SK-N-DZ (cell line): ENCODE measurements around the gene ATG4A.

ENCODE experiments used
- DNase-seq: peaks from one replicate; pipeline ENCODE4 v3.0.0-alpha.2; 2015; ENCODE audit warnings: low spot score

ATG4A gene

DNA sequence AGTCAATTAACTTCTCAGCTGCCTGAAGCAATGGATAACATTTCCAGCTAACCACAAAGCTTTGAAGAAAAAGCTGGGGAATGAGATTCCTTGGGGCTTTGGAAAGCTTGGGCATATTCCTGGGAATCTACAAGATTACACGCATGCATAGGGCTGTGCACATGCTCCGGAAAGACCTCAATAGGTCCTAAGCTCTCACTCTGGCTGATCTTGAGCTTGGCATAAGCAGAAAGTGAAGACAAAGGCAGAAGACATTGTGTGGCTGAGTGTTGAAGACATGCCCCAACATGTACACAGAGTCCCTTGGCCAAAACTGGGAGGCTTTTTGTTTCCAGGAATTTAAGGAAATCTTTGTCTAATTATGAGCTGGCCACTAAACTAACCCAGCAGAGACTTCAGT lies 31.2 kb downstream of the ATG4A start:
- DNase-seq = no peak

DNA sequence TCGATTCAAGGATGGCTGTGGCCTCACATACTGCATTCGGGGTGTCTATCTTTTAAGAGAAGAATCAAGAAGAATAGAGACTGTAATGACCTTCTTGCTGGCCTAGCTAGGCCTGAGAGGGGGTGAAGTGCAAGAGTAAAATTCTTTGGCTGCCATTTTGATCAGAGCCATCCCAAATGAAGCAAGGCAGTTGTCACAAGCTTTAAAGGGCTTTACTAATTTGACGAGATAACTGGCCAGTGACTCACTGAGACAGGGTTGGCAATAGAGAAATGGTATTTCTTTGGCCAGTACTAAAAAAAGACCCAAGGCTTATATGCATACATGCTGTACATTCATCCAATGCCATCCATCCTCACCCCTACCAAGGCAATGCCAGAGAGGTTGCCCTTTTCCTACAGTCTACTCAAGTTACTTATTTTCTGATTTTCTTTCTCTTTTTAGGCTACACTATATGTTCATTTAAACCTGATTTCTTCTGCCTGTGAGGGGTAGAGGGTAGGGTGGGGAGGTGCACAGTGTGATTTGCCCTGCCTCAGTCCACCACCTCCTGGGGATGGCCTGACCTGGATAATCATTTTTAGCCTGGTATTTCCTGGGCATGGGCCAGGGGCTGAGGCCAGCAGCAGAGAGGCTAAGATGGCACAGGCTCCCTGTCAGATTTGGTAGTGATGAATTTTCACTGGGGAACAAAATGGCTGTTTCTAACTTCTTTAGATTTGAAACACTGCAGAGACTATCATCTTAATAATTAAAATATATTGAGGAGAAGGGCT lies 32.2 kb downstream of the ATG4A start:
- DNase-seq = no peak

DNA sequence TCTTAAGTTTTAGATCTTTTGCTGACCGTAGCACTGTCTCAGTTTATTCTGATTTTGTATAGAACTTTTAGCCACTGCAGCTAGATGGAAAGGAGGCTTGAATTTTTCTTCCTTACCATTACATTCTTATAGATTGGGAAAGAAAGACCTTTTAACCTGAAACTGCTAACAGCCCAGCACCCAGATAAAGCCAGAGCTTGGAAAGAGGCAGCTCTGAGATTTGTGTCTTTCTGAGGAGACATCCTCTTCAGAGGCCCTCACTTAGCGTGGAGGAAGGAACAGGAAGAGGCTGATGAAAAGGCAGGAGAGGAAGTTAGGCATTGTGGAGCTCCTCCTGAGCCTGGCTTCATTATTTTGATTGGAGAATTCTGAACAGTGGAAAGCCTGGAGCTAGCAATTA lies 35.1 kb downstream of the ATG4A start:
- no peak for DNase-seq

DNA sequence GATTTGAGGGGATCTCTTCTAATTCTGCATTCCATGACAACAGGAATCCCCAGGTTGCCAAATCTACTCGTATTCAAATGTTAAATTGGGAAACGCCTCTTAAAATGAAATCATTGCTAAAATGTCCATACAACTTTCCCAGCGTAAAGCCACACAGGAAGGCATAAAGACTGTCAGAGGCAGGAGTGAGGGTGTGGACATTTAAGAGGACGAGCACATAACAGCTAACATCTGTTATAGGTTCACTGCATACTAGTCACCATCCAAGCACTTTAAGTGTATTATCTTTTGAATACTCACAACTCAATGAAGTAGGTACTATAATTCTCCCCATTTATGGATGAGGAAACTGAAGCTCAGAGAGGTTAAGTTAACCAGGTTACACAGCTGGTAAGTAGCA lies 35.6 kb downstream of the ATG4A start:
- no peak for DNase-seq

DNA sequence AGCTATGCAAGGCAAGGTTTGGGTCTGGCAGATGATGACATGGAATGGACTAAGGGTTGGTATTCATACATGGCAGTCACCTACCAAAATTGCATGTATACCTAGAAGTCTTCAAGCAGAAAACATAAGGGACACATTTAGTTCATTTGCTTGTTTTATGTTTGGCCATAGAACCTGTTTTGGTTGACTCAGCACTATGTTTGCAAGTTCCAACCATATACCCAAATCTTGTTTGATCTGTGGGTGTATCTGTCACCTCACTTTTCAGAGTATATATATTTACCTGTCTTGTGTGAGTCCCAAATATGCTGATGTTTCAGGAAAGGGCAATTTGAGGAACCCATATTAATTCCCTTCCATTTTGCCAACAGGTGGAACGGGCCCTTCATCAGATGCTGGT lies 39.3 kb downstream of the ATG4A start:
- DNase-seq = no peak

DNA sequence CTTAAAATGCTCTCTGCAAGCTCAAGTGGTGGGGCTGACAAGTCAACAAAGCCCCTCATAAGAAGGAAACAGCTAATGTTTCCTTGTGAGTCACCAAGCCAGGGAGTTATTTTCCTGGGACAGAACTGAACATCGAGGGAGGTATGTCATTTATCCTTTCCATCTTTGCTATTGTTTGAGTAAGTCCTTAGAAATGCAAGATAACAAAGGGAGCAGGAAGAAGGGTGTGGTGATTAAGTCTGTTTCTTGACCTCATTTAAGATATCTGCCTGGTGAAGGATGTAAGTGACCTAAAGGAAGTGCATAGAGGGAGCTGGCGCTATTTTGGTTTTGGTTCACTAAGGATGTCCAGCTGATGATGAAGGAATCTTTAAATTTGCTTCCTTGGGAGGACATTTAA lies 39.9 kb downstream of the ATG4A start:
- no peak for DNase-seq

DNA sequence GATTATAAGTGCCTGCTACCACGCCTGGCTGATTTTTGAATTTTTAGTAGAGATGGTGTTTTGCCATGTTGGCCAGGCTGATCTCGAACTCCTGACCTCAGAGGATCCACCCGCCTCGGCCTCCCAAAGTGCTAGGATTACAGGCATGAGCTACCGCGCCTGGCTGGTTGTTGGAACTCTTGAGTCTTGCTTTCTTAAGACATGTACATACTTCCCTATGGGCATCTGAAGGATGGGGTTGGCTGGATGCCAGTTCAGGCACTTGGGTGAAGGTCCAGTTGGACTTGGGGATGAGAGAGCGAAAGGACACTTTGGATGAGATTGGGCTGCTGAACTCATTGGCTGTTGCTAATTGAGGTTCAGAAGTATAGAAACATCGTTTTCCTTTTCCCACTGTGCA lies 40.5 kb downstream of the ATG4A start:
- DNase-seq = no peak

DNA sequence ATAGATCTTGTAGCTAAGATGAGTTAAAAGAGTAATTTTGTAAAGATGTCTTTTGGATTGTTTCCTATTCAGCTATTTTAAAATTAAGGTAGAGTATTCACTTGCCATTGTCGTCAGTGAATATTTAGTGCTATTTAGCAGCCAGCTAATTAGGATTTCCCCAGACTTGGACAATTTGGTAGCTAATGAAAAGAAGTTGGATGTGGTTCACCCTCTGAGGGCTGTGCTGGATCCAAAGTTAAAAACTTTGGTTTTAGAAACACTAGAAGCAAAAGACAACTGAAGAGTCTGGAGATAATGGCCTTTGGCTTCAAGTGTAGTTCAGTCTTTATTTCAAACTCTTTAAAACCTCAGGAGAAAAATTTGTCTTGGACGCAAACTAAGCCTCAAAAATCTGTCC lies 41.3 kb downstream of the ATG4A start:
- DNase-seq = no peak

DNA sequence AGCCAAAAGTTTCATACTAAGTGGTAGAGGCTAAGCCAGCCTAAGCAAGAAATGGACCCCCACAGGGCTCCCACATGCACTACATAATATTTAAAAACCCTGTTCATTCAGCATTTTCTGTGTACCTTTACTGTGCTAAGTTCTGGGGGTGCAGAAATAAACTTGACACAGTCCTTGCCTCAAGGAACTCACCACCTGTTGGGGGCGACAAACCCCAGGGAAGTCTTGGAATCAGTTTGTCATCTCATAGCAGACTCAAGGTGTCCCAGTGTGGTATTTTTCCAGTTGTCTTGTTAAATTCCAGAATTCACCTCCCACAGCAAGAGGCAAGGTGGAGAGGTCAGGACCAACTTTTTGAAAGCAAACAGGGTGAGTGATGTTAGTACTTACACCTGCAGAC lies 43.1 kb downstream of the ATG4A start:
- DNase-seq = no peak

DNA sequence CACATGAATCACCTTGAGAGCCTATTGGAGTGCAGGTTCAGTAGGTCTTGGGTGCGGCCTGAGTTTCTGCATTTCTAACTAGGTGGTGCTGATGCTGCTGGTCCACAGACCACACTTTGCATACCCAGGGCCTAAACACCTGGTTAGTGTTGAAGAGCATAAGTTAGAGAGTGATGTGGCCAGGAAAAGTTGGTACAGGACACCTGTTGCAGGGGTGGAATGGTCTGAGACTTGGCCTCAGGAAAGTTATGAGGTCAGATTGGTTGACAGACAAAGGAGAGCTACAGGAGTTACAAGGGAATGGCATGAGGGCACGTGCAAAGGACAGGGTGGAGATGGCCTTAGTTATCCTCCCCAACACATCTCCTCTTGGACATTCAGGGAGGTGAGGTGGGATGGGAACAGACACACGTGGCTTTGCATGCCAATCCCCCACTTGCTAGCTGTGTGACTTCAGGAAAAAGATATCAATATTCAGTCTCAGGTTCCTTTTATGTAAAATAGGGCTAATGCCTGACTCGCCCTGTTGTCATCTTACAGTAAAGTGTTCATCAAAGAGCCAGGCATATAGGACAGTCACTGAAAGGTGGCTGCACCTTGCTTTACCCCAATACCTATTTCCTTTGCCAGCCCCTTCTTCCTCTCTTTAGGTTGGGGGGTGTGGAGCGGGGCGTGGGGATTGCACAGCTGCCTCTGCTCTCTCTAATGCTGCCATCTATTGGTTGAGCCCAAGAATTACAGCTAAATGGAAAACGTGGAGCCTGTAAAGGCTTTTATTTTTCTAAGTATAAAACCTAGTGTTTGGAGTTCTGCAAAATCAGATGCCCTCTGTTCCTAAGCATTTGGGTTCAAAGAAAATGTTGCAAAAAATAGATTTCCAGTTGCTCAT lies 47.5 kb downstream of the ATG4A start:
- no peak for DNase-seq

DNA sequence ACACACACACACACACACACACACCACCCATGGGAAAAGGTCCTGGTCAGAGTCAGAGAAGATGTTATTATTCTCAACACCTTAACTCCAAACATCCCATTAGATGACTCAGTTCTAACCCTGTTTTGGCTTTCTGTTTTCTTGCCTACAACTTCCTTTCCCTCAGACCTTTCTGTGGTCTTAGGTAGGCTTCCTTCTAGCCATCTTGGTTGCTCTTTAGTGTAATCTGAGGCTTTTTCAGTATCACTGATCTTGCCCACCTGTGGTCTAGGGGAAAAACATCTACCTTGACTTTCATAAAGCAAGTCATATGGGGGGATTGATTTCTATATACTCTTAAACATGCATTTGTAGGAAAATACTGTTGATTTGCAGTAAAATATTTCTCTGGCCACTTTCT lies 56.9 kb downstream of the ATG4A start:
- DNase-seq = no peak

DNA sequence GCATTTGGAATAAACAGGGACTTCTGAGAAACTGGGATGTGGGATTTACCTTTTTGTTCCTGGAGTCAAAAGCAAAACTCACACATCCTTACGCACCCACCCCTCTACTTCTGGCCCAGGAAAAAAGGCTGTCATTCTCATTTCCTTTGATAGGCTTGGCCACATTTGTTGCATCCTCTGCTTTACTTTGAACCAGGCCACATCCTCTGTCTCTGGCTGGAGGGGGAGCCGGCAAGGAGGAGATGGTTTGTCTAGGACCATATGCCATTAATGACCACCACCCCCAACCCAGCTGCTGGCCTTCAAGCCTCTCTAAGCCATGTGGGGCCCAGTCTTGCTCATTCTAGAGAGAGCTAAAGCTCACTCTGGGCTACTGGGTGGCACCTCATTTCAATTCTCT lies 64.5 kb downstream of the ATG4A start:
- DNase-seq = no peak

DNA sequence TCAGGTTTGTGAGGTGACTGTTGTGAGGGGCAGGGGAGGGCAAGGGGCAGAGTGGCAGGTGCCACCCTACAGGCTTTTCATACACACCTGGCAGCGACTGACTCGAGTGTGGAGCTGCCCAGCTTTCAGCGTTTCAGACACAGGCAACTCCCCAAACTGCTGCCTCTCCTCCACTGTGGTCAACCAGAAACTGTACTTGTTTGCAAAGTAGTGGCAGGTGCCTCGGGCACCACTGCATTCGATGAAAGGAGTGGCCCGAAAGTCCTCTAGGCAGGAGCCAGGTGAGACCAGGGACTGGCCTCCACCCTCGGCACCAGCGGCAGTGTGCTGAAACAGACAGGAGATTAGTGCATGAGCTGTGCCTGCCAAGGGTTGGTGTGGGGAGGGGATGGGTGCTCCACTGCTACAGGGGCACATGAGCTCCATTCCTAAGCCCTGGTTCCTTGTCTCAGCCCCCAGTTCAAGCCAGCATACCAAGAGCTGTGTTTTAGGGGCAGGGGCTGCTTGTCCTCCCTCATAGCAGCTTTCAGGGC lies 65.4 kb downstream of the ATG4A start:
- DNase-seq = no peak

DNA sequence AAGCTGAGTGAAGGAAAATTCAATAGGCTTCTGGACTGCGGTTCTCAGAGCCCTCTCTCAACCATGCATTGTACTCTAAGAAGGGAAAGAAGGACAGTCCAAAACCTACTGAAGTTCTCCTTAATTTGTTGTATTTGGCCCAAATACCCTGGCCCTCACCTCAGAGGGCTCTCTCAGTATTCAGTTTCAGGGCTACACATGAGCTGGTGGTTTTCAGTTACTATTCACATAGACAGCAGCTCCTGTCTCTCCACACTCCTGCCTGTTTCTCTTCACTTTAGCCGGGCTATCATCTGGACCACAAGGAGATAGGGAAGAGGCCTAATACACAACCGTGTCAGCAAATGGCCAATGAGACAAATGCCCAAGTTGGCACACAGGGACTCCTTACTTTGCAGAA lies 66.0 kb downstream of the ATG4A start:
- no peak for DNase-seq

DNA sequence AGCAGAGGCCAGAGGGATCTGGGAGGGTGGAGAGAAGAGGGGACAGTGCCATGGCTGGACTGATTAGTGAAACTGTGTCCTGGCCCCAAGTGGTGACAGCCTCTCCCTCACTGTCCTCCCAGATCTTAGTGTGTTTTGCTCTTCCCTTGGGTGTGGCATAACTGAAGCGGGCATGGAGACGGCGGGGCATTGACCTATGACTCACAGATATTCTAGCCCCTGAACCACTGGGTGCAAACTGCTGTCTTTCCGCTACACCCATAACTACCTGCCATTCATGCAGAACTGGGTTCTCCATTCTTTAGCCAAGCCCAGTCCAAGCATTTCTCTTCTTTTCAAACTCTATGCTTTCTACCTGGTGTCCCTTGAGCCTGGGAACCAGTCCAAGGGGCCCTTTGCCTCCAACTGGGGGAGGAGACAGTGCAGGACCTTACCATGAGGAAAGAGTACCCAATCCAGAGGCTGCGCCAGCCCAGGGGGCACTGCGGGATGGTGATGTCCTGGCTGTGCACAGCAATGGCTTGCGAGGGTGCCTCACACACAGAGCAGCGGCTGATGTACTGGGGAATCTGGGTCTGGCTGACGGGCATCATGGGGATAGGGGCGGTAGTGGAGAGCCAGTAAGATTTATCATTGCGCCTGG lies 67.6 kb downstream of the ATG4A start:
- no peak for DNase-seq

DNA sequence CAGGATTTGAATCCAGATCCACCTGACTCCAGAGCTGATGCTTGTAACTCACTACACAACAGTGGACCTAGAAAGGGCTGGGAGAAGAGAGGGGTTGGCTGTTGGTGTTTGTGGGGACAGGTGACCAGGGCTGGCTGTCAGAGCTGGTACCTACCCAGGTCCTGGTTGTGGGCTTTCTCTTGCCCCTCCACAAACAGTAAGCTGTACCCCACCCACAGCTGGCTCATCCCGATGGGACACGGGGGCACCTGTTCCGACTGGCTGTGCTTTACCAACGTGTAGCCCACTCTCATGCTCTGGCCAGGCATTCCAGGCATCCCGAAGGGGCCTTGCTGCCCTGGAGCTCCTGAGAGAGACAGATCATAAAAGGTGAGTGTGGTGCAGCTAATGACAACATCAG lies 68.7 kb downstream of the ATG4A start:
- DNase-seq = no peak

DNA sequence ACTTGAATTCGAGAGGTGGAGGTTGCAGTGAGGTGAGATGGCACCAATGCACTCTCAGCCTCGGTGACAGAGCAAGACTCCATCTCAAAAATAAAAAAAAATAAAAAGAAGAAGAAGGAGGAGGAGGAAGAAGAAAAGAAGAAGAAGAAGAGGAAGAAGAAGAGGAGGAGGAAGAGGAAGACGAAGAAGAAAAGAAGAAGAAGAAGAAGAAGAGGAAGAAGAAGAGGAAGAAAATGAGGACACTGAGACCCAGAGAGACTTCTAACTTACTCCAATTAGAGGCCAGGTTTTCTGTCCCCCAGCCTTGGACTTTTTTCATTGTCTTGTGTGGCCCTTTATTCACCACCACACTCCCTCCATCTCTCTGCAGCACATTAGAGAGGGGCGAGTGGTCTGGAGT lies 70.7 kb downstream of the ATG4A start:
- DNase-seq = no peak

DNA sequence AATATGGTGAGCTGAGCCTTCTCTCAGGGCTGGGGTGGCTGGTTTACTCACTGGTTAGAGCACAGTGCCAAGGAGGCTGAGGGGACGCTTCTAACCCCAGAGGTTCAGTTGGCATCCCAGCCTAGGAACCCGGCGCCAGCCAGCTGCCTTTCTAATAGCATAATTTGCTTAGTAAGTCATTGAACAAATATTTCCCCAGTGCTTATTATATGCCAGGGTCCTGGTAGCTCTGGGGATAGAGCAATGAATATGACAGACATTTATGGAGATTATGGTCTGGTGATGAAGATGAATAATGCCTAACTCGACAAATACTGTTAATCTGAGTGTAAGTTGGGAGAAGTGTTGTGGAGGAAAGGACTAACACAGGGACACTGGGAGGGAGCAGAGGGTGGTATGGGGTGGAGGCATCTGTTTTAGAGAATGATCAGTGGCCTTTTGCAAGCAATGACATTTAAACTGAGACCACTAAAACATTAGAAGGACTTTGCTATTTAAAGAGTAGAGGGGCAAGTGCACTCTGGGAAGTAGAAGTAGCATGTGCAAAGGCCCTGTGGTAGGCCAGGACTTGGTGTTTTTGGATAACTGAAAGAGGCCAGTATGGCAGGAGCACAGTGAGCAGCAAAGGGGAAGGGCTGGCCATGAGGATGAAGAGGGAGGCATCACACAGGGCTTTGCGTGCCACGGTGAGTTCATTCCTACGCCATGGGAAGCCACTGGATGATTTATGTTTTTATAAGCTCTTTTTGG lies 71.9 kb downstream of the ATG4A start:
- DNase-seq = no peak

DNA sequence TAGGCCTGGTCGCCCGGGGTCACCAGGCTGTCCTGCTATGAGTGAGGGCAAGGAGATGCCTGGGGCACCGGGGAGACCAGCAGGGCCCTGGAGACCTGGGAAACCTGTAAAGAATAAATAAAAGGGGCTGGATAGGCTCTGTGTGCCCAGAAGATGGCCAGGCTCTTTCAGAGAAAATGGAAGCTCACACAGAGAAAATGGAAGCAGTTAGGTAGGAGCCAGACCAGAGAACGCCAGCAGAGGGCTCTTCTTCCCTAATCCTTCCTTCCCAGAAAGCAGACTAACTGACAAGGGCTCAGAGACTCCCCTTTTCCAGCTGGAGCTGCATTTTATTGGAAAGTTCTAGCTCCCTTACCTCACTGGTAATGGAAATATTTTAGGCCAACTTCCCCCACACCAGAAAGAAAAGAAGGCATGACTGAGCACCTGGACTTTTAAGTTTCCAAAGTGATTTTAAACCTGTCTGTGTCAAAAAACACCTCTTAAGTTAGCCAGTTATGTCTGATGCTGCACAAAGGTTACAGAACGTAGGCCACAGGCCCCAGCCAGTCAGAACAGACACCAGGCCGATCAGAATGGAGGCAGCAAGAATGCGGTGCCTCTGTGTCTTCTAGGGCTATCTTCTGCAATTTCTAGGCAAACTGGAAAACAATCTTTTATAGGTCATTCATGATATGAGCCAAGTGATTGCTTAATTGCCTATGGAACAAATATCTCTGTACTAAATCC lies 74.0 kb downstream of the ATG4A start:
- peak; percentile 10 for DNase-seq

DNA sequence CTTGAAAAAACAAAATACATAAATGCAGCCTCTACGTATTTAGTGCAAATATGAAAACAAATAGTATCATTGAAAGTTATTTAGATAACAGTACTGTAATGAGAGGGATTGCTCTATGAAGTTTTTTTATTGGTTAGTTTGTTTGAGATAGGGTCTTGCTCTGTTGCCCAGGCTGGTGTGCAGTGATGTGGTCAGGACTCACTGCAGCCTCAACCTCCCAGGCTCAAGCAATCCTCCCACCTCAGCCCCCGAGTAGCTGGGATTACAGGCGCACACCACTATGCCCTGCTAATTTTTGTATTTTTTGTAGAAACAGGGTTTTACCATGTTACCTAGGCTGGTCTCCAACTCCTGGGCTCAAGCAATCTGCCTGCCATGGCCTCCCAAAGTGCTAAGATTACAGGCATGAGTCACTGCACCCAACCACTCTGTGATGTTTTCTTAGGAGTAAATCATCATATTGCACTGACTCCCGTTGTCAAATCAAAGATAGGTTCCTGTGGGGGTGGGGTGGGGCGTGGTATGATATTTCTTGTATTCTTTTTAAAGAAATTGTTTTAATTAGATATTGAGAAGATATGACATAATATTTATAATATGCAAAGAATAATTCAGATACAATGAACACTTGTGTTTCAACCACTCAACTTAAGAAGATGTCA lies 75.8 kb downstream of the ATG4A start:
- DNase-seq = no peak
